Liver (tissue), 9 donors: ENCODE results near the gene LUC7L. TPM values are rescaled to one million over a fixed set of nuclear protein-coding genes. Genes with fewer than 3 reads are reported as not detected.

Source experiments
- DNase-seq: peaks from one replicate; pipeline ENCODE4 v3.0.0-alpha.2; 2017; ENCODE audit warnings: low spot score
- H3K27ac ChIP-seq, 2 donors: one replicate each; pipeline ENCODE4 v1.7.0; 2013; ENCODE audit warnings: inconsistent platforms in 2 of 2, low read length in 2 of 2, control low read depth in 1 of 2, low read depth in 1 of 2, mild to moderate bottlenecking in 1 of 2
- H3K27me3 ChIP-seq, 4 donors: one replicate each; pipeline versions ENCODE4 v1.6.1 to v1.7.0; 2013; ENCODE audit warnings: low read length in 3 of 4, inconsistent platforms in 1 of 4, mild to moderate bottlenecking in 1 of 4, moderate library complexity in 1 of 4; ENCODE audit not compliant: control insufficient read depth in 4 of 4, insufficient read depth in 4 of 4
- H3K36me3 ChIP-seq, 4 donors: one replicate each; pipeline versions ENCODE4 v1.6.1 to v1.7.0; 2013; ENCODE audit warnings: low read length in 3 of 4, mild to moderate bottlenecking in 3 of 4, low read depth in 1 of 4, moderate library complexity in 1 of 4; ENCODE audit not compliant: control insufficient read depth in 4 of 4, insufficient read depth in 3 of 4
- H3K4me1 ChIP-seq, 4 donors: one replicate each; pipeline versions ENCODE4 v1.6.1 to v1.7.0; 2013; ENCODE audit warnings: low read length in 3 of 4, mild to moderate bottlenecking in 3 of 4, moderate library complexity in 1 of 4; ENCODE audit not compliant: control insufficient read depth in 4 of 4, insufficient read depth in 4 of 4
- H3K4me3 ChIP-seq, 3 donors: one replicate each; pipeline versions ENCODE4 v1.6.1 to v1.7.0; 2013; ENCODE audit warnings: low read length in 3 of 3, control low read depth in 1 of 3, low read depth in 1 of 3, mild to moderate bottlenecking in 1 of 3
- H3K9ac ChIP-seq, 2 donors: one replicate each; pipeline ENCODE4 v1.7.0; 2013; ENCODE audit warnings: low read length in 2 of 2, mild to moderate bottlenecking in 2 of 2, moderate library complexity in 2 of 2, control low read depth in 1 of 2, low read depth in 1 of 2
- H3K9me3 ChIP-seq, 4 donors: one replicate each; pipeline versions ENCODE4 v1.6.1 to v1.7.0; 2013; ENCODE audit warnings: low read length in 3 of 4; ENCODE audit not compliant: control insufficient read depth in 4 of 4
- CTCF ChIP-seq: fragments of 150-350 bp; IDR thresholded peaks from 2 replicates; pipeline ENCODE4 v1.5.1; 2017; ENCODE audit warnings: improper control_type of control experiment, low read depth, low read length; ENCODE audit not compliant: missing input control
- EGR1 ChIP-seq, 2 donors: IDR thresholded peaks; 2 replicates each; pipeline ENCODE4 v1.6.1; 2016 to 2018; ENCODE audit warnings: antibody characterized with exemption in 2 of 2, low read depth in 2 of 2
- GABPA ChIP-seq, 2 donors: IDR thresholded peaks in 1 of 2; conservative IDR thresholded peaks in 1 of 2; 2 replicates each; pipeline ENCODE4 v1.6.1; 2016; ENCODE audit warnings: antibody characterized with exemption in 2 of 2, mild to moderate bottlenecking in 1 of 2, moderate library complexity in 1 of 2
- HNF4A ChIP-seq, 2 donors: conservative IDR thresholded peaks; 2 replicates each; pipeline ENCODE4 v1.6.1; 2016; ENCODE audit warnings: antibody characterized with exemption in 2 of 2, mild to moderate bottlenecking in 2 of 2
- REST ChIP-seq: IDR thresholded peaks from 2 replicates; pipeline ENCODE4 v1.6.1; 2016; ENCODE audit warnings: antibody characterized with exemption, mild to moderate bottlenecking
- YY1 ChIP-seq: IDR thresholded peaks from 2 replicates; pipeline ENCODE4 v1.6.1; 2016; ENCODE audit warnings: antibody characterized with exemption, mild to moderate bottlenecking
- WGBS: extraction: QIAGEN DNeasy Blood & Tissue Kit; methylation state at CpG from one replicate; pipeline ENCODE4 v1.1.7; 2013; 5-methylcytosine and 5-hydroxymethylcytosine counted together
- polyA plus RNA-seq, 2 donors: library from polyadenylated mRNA; stranded (reverse) in 1 of 2; unstranded in 1 of 2; fragments of 200-250 nt in 1 of 2; fragments of >200 nt in 1 of 2; fragmentation: Nextera tagmentation in 1 of 2; extraction: Ambion mirVana in 1 of 2; gene quantifications; one replicate each; pipeline versions ENCODE4 v1.2.1 to v1.2.3, GENCODE V29; 2013 to 2015
- total RNA-seq, 2 donors: library from RNA; depleted of rRNA; stranded (reverse); fragments of >200 nt; gene quantifications; one replicate each; pipeline ENCODE4 v1.2.3, GENCODE V29; 2014
- TF ChIP-seq, protein P1 (sequence below): IDR thresholded peaks from 2 replicates; pipeline ENCODE4 v1.6.1; 2016; ENCODE audit warnings: antibody characterized with exemption
- TF ChIP-seq, protein P2 (sequence below): IDR thresholded peaks from 2 replicates; pipeline ENCODE4 v1.6.1; 2016; ENCODE audit warnings: antibody characterized with exemption
- TF ChIP-seq, protein P3 (sequence below): IDR thresholded peaks from 2 replicates; pipeline ENCODE4 v1.6.1; 2016; ENCODE audit warnings: antibody characterized with exemption
- donor health status: healthy.
- donor health status: healthy.
- donor health status: healthy.
- donor health status: healthy.
- donor health status: healthy.

LUC7L gene
- total and polyA plus RNA-seq, 4 donors, result 11.5 to 34.3 (median 19.6) TPM

GRCh38 chr16:270381-271255 lies 41.4 kb upstream of the LUC7L start (continued):
- TF ChIP-seq, protein P1, sequence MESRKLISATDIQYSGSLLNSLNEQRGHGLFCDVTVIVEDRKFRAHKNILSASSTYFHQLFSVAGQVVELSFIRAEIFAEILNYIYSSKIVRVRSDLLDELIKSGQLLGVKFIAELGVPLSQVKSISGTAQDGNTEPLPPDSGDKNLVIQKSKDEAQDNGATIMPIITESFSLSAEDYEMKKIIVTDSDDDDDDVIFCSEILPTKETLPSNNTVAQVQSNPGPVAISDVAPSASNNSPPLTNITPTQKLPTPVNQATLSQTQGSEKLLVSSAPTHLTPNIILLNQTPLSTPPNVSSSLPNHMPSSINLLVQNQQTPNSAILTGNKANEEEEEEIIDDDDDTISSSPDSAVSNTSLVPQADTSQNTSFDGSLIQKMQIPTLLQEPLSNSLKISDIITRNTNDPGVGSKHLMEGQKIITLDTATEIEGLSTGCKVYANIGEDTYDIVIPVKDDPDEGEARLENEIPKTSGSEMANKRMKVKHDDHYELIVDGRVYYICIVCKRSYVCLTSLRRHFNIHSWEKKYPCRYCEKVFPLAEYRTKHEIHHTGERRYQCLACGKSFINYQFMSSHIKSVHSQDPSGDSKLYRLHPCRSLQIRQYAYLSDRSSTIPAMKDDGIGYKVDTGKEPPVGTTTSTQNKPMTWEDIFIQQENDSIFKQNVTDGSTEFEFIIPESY, result no peak
- TF ChIP-seq EGR1 (IDR thresholded peaks at IDR 0.05; ENCODE audit: low read depth in 2 of 2) (no peak), GABPA (IDR thresholded peaks at IDR 0.05 in 1 of 2, conservative IDR thresholded peaks at IDR 0.05 in 1 of 2) (no peak)
- TF ChIP-seq, protein P2, sequence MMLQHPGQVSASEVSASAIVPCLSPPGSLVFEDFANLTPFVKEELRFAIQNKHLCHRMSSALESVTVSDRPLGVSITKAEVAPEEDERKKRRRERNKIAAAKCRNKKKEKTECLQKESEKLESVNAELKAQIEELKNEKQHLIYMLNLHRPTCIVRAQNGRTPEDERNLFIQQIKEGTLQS, result no peak

- no peak for DNase-seq
- 85% methylated on average over 24 of the region's 24 CpGs for WGBS
- no peak overlapping the region for H3K27ac ChIP-seq
These were observed 40.0 kb upstream of the LUC7L start for GRCh38 chr16:269061-269796.

More at GRCh38 chr16:269061-269796, 40.0 kb upstream of the LUC7L start:
- Histone ChIP-seq H3K9ac (no peak overlapping the region), H3K36me3 (peaks cover 0 to 5% (median 1%) of the 10 kb centered on the region in 4 donors), H3K4me1 (no peaks in the 10 kb centered on the region), H3K4me3 (no peak overlapping the region), H3K27me3 (peaks cover 0 to 4% (median 0%) of the 10 kb centered on the region in 4 donors), H3K9me3 (no peaks in the 10 kb centered on the region)
- TF ChIP-seq YY1, result no peak
- no peak for TF ChIP-seq GABPA (IDR thresholded peaks at IDR 0.05 in 1 of 2, conservative IDR thresholded peaks at IDR 0.05 in 1 of 2)
- TF ChIP-seq CTCF, result no peak
- TF ChIP-seq REST, result no peak
- TF ChIP-seq HNF4A (conservative IDR thresholded peaks at IDR 0.05), result no peak
- TF ChIP-seq, protein P3, sequence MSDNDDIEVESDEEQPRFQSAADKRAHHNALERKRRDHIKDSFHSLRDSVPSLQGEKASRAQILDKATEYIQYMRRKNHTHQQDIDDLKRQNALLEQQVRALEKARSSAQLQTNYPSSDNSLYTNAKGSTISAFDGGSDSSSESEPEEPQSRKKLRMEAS, result no peak
